Hematopoietic multipotent progenitor cell treated with erythropoietin and hydrocortisone succinate and interleukin-3 and kit ligand, for 4 days (in vitro differentiated cells): Measurements from ENCODE around the gene TSFM.
A peak's percentile ranks its signal among the peaks of the same experiment; 100 is the strongest.

Source experiments
- DNase-seq: peaks from one replicate; pipeline ENCODE4 v3.0.0-alpha.2; 2015

Gene TSFM

GRCh38 chr12:57746025-57746424, 36.6 kb upstream of the TSFM start:
- no peak for DNase-seq

GRCh38 chr12:57749061-57749460, 33.5 kb upstream of the TSFM start:
- no peak for DNase-seq

GRCh38 chr12:57750561-57751431, 31.8 kb upstream of the TSFM start:
- no peak for DNase-seq

- DNase-seq, result no peak
Measured at GRCh38 chr12:57751432-57751787, 31.2 kb upstream of the TSFM start.

GRCh38 chr12:57751788-57752667, 30.6 kb upstream of the TSFM start, which contains the start of gene CDK4:
Gene CDK4, minus strand, starts transcription at chr12:57752310. Its CDS starts 593 bp downstream, at chr12:57751717.
- DNase-seq, result peak; percentile 100

- DNase-seq, result no peak
Measured at GRCh38 chr12:57752668-57753000, 30.0 kb upstream of the TSFM start.

GRCh38 chr12:57753756-57754337, 28.7 kb upstream of the TSFM start:
- peak; percentile 44 for DNase-seq

GRCh38 chr12:57754411-57755193, 28.0 kb upstream of the TSFM start, which contains the start of gene MARCHF9:
Gene MARCHF9, plus strand, starts transcription at chr12:57755103. Its CDS starts 426 bp downstream, at chr12:57755529.
- DNase-seq, result peak; percentile 77

- DNase-seq, result no peak
Measured at GRCh38 chr12:57755194-57755453, 27.5 kb upstream of the TSFM start.

GRCh38 chr12:57755454-57756372, 26.9 kb upstream of the TSFM start:
- peak; percentile 43 for DNase-seq

- DNase-seq, result peak; percentile 88
Measured at GRCh38 chr12:57756406-57757341, 25.9 kb upstream of the TSFM start.

- no peak for DNase-seq
Measured at GRCh38 chr12:57757771-57758170, 24.8 kb upstream of the TSFM start.

GRCh38 chr12:57758552-57759359, 23.8 kb upstream of the TSFM start:
- DNase-seq, result no peak

- peak; percentile 62 for DNase-seq
Measured at GRCh38 chr12:57759360-57759980, 23.1 kb upstream of the TSFM start.

GRCh38 chr12:57760347-57760982, 22.1 kb upstream of the TSFM start:
- DNase-seq, result no peak

GRCh38 chr12:57761391-57761998, 21.1 kb upstream of the TSFM start:
- no peak for DNase-seq

- DNase-seq, result no peak
Measured at GRCh38 chr12:57762463-57762862, 20.1 kb upstream of the TSFM start.
